Peyer's patch (tissue), 4 donors: Measurements from ENCODE around the gene TOR2A.

ENCODE experiments used
- POLR2A ChIP-seq, 2 donors: fragments of 450-650 bp; IDR thresholded peaks; one replicate each; pipeline ENCODE4 v1.5.1; 2017; ENCODE audit warnings: antibody characterized with exemption in 2 of 2, mild to moderate bottlenecking in 2 of 2, moderate library complexity in 2 of 2
- TF ChIP-seq, protein P1 (sequence below), 6 experiments: fragments of 450-650 bp in 4 of 6; fragments of 200-600 bp in 2 of 6; sonication (generic) in 1 of 6; IDR thresholded peaks; one replicate each; pipeline ENCODE4 v1.5.1; 2017 to 2019; ENCODE audit warnings: antibody characterized with exemption in 6 of 6, mild to moderate bottlenecking in 3 of 6, moderate library complexity in 1 of 6

DNA sequence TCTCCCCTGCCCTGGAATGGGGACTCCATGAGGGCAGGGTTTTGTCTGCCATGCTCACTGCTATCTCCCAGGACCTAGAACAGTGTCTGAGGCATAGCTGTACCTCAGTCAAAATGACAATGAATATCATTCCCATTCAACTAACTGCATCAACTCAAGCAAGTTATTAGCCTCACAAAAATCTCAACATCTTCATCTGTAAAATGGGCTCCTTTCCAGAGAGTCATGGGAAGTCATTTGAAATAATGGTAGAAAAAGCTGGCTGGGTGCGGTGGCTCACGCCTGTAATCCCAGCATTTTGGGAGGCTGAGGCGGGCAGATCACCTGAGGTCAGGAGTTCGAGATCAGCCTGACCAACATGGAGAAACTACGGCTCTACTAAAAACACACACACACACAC lies 34.0 kb upstream of the TOR2A start:
- no peak for TF ChIP-seq POLR2A (IDR thresholded peaks at IDR 0.05)
- TF ChIP-seq, protein P1, sequence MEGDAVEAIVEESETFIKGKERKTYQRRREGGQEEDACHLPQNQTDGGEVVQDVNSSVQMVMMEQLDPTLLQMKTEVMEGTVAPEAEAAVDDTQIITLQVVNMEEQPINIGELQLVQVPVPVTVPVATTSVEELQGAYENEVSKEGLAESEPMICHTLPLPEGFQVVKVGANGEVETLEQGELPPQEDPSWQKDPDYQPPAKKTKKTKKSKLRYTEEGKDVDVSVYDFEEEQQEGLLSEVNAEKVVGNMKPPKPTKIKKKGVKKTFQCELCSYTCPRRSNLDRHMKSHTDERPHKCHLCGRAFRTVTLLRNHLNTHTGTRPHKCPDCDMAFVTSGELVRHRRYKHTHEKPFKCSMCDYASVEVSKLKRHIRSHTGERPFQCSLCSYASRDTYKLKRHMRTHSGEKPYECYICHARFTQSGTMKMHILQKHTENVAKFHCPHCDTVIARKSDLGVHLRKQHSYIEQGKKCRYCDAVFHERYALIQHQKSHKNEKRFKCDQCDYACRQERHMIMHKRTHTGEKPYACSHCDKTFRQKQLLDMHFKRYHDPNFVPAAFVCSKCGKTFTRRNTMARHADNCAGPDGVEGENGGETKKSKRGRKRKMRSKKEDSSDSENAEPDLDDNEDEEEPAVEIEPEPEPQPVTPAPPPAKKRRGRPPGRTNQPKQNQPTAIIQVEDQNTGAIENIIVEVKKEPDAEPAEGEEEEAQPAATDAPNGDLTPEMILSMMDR (IDR thresholded peaks at IDR 0.05), result no peak
